NCI-H146 (cell line): ENCODE measurements around the gene CDH13.
A peak's percentile ranks its signal among the peaks of the same experiment; 100 is the strongest.

ENCODE experiments used
- DNase-seq: peaks from one replicate; lab custom pipeline; 2025; lab: John Stamatoyannopoulos, UW

Gene CDH13

DNA sequence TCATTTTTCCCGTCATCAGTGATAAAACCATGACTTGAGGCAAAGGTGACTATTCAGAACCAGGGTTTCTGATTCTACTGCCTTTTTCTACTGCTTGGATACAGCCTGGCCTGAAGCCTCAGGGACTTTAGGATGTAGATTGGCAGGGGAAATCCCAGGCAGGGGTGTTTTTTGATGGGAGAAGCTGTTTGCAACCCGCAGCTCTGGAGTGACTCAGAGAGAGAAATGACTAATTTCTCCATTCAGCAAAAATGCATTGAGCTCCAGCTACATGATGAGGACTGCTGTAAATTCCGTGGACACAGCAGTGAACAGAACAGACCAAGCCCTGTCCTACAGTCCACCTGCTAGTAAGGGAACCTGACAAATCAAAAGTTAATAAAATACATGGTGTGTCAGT is 560.6 kb downstream of the CDH13 start:
- no peak for DNase-seq

DNA sequence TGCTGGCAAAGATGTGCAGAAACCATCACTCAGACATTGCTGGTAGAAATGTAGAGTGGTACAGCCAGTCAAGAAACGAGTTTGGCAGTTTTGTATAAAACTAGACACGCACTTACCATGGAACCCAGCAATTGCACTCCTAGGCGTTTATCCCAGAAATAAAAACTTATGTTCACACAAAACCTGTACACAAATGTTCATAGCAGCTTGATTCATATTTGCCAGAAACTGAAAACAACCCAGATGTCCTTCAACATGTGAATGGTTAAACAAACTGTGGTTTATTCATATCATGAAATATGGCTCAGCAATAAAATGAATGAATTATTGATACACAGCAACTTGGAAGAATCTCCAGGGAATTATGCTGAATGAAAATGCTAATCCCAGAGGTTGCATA is 570.0 kb downstream of the CDH13 start:
- DNase-seq, result no peak

DNA sequence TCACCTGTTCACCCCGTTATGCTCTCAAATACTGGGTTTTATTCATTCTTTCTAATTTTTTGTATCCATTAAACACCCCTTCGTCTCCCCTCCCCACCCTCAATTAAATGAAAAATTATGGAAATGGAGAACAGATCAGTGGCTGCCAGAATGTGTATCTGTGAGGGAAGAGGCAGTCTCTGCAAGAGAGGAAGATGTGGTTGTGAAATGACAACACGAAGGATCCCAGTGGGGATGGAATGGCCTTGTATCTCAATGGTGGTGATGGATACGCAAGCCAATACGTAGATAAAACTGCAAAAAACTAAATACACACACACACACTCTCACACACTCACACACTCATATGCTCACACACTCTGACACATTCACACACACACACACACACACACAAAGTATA is 570.7 kb downstream of the CDH13 start:
- no peak for DNase-seq

DNA sequence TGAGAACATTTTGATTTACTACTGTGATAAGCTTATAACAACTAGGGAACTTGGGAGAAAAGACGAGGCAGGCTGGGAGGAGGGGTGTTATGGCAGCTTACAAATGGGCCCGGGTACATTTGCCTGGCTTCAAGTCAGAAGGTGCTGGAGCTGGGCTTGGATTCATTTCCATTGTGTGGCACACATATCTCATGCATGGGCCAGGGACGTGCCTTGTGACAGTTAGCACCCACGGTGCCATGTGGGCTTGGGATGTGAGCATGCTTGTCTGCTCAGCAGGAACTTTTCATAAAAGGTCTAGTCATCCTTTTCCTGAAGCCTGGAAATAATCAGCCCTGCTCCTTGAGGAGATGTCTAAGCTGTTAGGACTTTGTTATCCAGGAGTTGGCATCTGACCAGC is 572.2 kb downstream of the CDH13 start:
- DNase-seq, result no peak

DNA sequence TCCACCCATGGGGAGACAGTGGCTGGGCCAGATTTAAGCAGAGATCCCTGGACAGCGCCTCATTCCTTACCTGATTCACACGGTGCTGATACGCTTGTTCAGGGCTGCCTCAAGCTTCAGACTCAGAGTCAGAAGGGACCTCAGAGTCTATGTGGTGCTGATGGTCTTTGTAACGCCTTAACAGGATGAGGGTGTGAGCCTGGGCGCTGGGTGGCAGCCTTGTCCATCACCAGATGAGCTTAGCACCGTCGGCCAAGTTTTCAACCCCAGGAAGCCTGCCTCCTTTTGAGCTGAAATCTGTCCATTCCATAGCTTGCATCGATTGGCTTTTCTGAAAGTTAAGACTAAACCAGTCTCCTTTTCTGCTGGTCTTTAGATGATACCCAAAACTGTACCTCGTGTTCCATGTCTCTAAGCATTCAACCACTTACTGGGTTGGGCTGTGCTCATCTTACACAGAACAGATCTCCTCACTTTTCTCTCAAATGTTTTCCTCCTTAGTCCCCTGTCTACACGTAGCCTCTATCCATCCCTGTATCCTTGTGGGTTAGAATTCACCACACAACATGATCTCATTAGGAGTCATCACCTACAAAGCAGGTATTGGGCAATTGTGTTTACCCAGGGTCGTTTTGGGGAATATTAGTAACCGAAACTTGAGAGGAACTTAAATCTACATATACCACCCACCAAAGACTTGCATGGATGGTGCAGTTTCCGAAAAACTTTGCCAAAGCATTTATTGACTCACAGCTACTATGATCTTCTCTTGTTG is 573.4 kb downstream of the CDH13 start:
- peak; percentile 74 for DNase-seq

DNA sequence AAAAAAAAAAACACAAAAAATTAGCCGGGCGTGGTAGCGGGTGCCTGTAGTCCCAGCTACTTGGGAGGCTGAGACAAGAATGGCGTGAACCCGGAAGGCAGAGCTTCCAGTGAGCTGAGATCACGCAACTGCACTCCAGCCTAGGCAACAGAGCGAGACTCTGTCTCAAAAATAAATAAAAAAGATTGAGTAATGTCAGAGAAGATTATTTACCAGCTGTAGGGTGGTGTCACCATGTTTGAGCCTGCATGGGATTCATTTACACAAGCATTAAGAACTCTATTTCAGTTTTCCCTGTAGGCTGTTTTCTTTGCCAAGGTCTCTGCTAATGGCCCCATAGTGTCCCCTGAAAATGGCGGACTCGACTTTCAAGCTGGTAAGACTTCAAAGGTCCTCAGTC is 575.0 kb downstream of the CDH13 start:
- no peak for DNase-seq

DNA sequence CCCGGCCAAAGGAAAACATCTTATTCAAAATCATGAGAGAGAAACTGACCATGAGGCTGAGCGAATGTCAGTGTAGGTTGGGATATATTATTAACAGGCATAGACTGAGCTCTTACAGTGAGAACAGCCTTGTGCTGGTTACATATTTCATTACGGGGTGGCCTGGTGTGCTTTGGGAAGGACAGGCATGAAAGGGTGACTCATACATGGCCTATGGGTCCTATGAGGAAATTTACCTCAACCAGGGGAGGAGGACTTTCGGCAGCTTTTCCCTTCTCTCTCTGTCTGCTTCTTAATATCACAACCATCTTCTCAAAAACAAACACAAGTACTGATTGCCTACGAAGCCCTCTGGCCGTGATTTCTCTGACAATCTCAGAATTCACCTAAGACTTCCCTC is 579.1 kb downstream of the CDH13 start:
- no peak for DNase-seq

DNA sequence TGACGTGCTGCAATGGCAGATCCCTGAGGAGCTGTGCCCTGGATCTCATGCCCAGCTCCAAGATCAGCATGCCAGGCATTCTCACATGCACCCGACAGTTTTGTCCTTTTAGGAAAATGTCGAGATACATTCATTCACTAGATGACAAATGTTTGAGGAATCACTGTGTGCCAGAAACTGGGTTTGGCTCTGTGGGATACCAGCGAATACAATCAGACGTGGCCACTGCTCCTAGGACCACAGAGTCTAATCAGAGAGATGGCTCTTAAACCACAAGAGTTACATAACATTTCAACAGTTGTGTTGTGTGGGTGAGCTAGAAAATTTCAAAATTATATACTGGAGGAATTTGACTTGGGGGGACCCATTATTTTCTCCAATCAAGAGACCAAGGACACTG is 579.7 kb downstream of the CDH13 start:
- no peak for DNase-seq

DNA sequence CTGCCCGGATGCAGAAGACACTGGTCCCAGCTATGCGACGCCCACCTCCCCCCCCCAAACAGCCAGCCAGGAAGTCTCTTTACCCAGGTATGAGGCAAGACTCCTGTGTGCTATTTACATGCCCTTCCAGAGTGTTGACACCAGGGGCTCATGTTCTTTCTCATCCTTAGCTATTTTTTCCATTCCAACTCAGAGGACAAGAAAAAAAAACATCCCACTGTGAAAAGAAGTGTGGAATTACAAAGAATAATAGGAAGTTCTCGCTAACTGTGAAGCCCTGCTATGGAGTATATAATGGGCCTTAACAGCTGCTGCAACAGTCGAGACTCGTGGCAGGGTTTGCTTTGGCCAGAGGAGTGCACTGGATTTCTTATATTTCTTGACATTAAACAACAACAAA is 584.9 kb downstream of the CDH13 start:
- peak; percentile 46 for DNase-seq

DNA sequence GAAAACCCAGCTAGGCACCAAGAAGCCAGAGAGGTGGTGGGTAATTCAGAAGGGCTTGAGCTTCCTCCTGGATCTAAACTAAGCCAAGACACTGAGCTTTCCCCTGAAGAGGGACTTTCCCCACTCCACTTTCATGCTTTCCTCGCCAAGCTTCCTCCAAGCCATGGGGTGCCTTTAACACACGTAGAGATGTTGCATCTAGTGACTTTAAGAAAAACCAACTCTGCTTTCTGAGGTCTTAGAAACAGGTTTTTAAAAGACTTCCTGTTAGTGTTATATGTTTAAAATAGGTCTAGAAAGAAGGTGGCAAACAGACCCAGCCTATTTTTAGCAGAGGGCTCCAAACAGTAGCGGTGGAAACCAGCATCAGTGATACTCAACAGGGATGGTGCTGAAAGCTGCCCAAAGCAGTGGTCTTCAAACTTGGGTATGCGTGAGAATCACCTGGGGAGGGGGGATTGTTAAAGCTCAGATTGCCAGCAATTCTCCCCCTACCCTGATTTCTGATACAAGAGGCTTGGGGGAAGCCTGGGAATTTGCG is 585.6 kb downstream of the CDH13 start:
- no peak for DNase-seq

DNA sequence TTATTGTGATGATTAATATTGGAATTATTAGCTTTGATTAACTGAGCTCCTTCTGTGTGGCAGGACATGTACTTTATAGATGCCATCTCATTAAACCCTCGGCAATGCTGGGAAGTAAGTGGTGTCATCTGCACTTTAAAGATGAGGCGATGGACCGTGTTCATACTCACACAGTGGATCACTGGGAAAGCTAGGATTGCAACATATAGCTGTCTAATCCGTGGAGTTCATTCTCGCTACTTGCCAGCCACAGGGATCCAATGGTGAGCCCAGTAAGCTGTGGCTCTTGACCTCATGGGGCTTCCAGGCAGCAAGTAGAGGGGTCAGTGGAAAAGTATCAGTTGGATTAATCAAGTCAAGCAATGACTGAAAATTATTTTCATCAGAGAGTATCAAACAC is 587.9 kb downstream of the CDH13 start:
- no peak for DNase-seq

DNA sequence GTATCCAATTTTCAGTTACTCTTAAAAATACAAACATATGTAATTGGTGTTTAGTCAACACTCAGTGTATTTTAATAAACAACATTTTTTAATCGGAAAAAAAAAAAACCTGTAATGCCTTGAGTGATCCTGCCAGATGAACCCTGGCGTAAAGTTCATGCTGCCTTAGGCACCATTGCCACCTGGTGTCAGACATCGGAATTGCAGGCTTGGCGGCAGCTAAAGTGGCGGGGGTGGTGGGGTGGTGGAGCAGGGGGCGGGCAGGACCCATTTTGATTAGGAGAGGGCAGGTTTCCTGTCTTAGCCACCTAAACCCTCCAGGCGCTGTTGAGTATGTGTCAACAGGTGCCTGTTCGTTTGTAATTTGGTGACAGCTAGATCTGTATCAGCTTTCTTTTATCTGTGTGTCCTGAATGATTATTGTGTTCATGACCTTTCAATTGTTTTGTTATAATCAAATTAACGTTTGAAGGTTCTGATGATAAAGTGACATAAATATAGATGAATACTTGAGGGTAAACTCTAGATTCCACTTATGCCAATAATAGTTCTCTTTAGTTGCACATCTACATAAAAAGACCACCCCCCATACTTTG is 588.7 kb downstream of the CDH13 start:
- no peak for DNase-seq

DNA sequence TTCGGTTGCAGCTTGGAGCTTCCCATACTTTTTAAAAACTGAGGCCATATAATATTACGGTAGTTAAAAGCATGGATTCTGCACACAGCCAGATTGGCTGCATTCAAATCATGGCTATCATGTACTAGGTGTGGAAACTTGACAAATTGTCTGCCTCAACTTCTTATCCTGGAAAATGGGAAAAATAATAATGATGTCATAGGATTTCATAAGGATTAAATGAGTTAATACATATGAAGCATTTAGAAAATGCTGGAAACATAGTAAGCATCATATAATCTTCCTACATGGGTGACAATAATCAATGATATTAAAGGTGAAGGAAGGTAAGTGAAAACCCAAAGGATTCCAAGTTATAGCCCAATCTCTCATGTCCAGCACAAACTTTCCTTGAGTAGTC is 592.5 kb downstream of the CDH13 start:
- no peak for DNase-seq

DNA sequence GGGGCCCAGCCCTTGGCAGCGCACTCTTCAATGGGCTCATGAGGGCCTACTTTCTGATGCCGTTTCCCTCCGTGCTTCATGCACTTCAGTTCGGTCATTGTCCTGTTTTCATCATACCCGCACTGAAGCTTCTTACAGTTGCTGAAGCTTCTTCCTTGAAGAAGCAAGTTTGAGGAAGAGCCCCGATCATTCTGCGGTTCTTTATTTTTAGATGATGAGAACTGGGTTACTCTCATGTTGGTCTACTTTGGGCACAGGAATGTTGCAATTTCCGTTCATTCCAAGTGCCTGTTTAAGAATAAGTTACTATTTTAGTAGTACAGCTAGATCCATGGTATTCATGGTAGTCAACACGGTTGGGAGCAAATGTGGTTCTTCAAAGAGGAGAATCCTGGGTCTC is 593.3 kb downstream of the CDH13 start:
- no peak for DNase-seq

DNA sequence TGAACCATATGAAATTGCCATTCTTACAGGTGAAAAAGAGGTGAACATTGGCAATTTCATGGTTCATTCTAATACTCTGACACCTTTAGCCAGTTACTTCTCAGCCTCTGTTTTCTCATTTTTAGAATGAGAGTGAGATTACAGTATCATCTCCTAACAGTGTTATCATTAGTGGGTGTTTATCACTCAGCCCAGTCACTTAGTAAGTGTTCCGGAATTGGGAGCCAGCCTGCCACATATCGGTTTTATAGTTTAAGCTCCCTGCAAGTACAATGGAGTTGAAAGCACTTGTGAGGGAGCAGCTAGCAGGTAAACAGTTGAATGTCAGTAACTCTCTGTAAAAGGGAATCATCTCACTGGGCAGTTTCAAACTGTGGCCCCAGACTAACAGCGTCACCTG is 597.9 kb downstream of the CDH13 start:
- no peak for DNase-seq

DNA sequence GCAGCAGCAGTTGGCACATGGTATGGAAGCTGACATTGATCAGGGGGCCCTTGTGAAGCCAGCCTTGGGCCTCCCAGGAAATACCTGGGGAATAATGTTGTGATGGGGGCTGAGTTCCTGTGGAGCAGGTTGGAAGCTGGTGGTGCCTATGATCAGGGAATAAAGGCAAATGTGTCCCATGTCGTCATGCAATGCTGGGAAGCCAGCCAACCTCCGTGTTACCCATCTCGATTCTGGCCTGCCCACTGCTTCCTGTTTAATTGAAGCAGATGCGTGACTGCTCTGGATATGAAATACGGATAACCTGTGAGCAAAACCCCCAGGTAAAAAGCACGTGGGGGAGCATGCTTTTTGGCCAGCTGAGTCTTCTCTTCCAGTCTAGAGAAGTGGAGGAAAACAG is 600.6 kb downstream of the CDH13 start:
- DNase-seq, result no peak

DNA sequence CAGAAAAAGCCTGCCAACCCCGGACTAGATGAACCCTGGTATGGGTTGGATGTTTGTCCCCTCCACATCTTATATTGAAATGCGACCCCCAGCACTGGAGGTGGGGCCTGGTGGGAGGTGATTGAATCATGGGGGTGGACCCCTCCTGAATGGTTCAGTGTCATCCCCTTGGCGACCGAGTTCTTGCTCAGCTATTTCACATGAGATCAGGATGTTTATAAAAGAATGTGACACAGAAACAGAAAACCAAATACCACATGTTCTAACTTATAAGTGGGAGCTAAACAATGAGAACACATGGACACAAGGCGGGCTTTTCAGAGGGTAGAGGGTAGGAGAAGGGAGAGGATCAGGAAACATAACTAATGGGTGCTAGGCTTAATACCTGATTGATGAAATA is 605.0 kb downstream of the CDH13 start:
- DNase-seq, result no peak

DNA sequence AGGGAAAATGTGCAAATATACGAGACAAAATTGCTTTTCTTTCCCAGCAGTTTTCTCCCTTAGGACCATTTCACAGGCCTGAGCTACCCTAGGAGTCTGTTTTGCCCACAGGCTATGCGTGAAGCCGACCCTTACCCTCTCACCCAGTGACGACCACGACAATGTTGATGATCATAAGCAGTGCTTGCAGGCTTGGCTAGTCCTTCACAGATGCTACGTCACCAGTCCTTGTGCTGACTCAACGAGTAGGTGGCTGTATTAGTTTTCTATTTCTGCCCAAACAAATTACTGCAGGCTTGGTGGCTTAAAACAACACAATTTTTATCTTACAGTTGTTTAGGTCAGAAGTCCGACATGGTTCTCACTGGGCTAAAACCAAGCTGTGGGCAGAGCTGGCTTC is 606.4 kb downstream of the CDH13 start:
- DNase-seq, result no peak

DNA sequence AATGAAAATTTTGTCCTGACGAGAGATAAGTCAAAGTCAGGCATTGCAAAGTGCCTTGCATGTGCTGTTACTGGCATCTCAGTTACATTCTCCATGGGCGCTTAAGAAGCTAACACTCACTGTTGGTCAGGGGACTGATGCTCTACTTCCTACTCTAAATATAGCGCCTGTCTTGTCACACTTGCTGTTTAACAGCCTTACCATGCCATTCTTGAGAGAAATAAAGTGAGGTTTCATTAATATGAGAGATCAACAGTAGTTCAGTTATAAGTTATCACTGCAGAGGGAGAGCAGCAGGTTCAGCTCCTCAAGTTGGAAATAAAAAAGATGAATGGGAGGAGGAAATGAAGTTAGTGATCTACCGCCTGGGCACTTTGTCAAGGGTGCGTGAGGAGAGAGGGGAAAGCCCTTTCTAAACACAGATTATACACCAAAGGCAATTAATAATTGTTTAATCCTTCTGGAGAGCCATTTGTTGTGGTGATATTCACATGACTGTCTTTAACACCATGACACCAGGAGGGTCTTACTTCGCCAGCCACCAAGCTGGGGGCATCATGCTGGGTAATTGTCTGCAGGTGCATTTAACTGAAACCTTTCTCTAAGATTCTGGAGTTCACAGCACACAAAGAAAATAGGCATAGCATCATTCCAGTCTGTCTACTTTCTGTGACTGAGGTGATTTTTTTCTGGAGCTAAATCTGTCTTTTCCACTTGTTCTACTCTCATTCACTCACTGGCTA is 612.4 kb downstream of the CDH13 start:
- DNase-seq, result peak; percentile 86

DNA sequence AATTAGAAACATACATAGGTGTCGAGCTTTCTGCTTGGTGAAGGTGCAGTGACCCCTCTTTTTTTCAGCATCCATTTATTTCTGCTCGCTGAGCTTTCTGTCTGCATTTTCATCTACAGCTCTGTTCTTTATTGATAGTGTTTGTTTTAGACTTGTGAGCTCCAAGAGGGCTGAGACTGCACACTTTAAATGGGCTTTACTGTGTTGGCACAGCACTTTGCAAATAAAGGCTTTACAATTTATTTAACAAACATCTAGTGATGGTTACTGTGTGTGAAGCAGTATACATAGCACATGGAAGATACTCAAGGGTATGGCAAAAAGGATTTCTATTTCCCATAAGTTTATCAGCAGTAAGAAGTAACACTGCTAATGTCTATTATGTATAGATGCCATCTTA is 617.3 kb downstream of the CDH13 start:
- no peak for DNase-seq

DNA sequence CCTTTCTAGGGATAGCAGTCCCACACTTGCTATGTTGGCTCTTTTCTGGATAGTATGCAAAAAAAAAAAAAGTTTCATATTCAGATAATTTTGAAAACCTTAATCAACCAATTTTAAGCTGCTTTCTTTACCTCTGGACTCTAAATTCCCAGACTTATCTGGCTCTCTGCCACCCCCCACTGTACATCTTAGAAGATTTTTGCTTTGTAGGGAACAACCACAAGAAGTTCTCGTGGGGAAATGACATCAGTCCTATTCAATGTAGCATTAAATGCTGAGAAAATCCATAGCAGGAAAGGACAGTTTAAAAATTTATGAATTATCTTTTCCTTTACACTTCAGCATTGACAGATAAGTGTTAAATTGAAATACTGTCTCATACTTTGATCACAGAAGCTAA is 618.3 kb downstream of the CDH13 start:
- no peak for DNase-seq

DNA sequence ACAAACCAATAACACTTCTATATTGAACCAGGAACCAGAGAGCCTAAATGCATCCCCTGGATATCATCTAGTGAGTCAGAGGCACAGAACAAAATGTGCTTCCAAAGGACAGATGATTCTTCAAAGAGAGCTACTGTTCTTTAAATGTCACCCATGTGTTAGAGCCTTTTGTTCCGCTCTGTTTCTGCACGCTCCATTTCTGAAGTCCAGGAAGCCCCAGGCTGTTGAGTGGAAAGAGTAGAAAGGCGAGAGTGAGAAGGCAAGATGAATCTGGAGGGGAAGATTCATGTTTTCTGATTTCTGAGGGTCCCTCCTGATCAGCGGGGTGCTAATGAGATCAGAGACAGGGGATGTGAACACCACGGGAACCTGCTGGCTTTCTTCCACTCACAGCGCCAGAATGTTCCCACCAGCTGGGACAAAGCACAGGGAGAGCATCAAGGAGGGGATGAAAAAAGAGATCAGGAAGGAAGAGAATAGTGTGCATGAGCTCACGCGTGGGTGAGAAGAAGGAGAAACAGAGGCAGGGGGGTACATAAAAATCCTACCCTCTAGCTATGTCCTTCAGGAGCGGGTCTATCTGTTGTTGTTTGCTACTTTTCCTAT is 621.1 kb downstream of the CDH13 start:
- no peak for DNase-seq
